Activated naive CD4-positive, alpha-beta T cell treated with anti-CD3 and anti-CD28 coated beads, Interleukin-2, amount 50 U/mL, for 24 hours (primary cell): ENCODE measurements around the gene PTGIR.

Experiments
- H3K27ac Mint-ChIP-seq: one replicate; pipeline ENCODE4 v1.8.0; 2021; ENCODE audit warnings: mild to moderate bottlenecking, mixed read lengths
- H3K27me3 Mint-ChIP-seq: one replicate; pipeline ENCODE4 v1.8.0; 2021; ENCODE audit warnings: mixed read lengths
- H3K36me3 Mint-ChIP-seq: one replicate; pipeline ENCODE4 v1.8.0; 2021; ENCODE audit warnings: mixed read lengths
- H3K4me1 Mint-ChIP-seq: one replicate; pipeline ENCODE4 v1.8.0; 2021; ENCODE audit warnings: mixed read lengths
- H3K4me3 Mint-ChIP-seq: one replicate; pipeline ENCODE4 v1.8.0; 2021; ENCODE audit warnings: mild to moderate bottlenecking, mixed read lengths
- H3K9me3 Mint-ChIP-seq: one replicate; pipeline ENCODE4 v1.8.0; 2021; ENCODE audit warnings: mixed read lengths

The PTGIR gene

GRCh38 chr19:46626446-46626845, 1.6 kb upstream of the PTGIR start:
- H3K4me3 Mint-ChIP-seq, result no peak overlapping the region
- no peak overlapping the region for H3K27ac Mint-ChIP-seq
- no peaks in the 10 kb centered on the region for H3K36me3 Mint-ChIP-seq
- H3K4me1 Mint-ChIP-seq, result peaks cover 37% of the 10 kb centered on the region
- no peaks in the 10 kb centered on the region for H3K27me3 Mint-ChIP-seq
- no peaks in the 10 kb centered on the region for H3K9me3 Mint-ChIP-seq

GRCh38 chr19:46625731-46626130, 842 bp upstream of the PTGIR start:
- no peak overlapping the region for H3K27ac Mint-ChIP-seq
- peaks cover 43% of the 10 kb centered on the region for H3K4me1 Mint-ChIP-seq
- H3K9me3 Mint-ChIP-seq, result no peaks in the 10 kb centered on the region
- no peak overlapping the region for H3K4me3 Mint-ChIP-seq
- no peaks in the 10 kb centered on the region for H3K27me3 Mint-ChIP-seq
- no peaks in the 10 kb centered on the region for H3K36me3 Mint-ChIP-seq

- Mint-ChIP-seq H3K36me3 (no peaks in the 10 kb centered on the region), H3K4me3 (peak overlapping the region; percentile 53), H3K9me3 (no peaks in the 10 kb centered on the region), H3K4me1 (peaks cover 57% of the 10 kb centered on the region), H3K27me3 (no peaks in the 10 kb centered on the region), H3K27ac (no peak overlapping the region)
Observed at GRCh38 chr19:46623915-46624502, 880 bp downstream of the PTGIR start.

GRCh38 chr19:46622118-46622446, 2.8 kb downstream of the PTGIR start:
- Mint-ChIP-seq H3K27me3 (no peaks in the 10 kb centered on the region), H3K9me3 (no peaks in the 10 kb centered on the region), H3K36me3 (no peaks in the 10 kb centered on the region), H3K27ac (peak overlapping the region; percentile 46), H3K4me3 (peak overlapping the region; percentile 3), H3K4me1 (peaks cover 59% of the 10 kb centered on the region)

GRCh38 chr19:46621191-46622117, 3.4 kb downstream of the PTGIR start:
- peak overlapping the region; percentile 36 for H3K4me3 Mint-ChIP-seq
- peak overlapping the region; percentile 88 for H3K27ac Mint-ChIP-seq
- peaks cover 66% of the 10 kb centered on the region for H3K4me1 Mint-ChIP-seq
- H3K27me3 Mint-ChIP-seq, result no peaks in the 10 kb centered on the region
- H3K9me3 Mint-ChIP-seq, result no peaks in the 10 kb centered on the region
- H3K36me3 Mint-ChIP-seq, result no peaks in the 10 kb centered on the region

- H3K27ac Mint-ChIP-seq, result no peak overlapping the region
- no peaks in the 10 kb centered on the region for H3K27me3 Mint-ChIP-seq
- H3K9me3 Mint-ChIP-seq, result no peaks in the 10 kb centered on the region
- no peak overlapping the region for H3K4me3 Mint-ChIP-seq
- peaks cover 73% of the 10 kb centered on the region for H3K4me1 Mint-ChIP-seq
- H3K36me3 Mint-ChIP-seq, result no peaks in the 10 kb centered on the region
Observed at GRCh38 chr19:46620716-46621115, 4.2 kb downstream of the PTGIR start.

- Mint-ChIP-seq H3K27ac (peak overlapping the region; percentile 88), H3K4me3 (no peak overlapping the region), H3K36me3 (no peaks in the 10 kb centered on the region), H3K9me3 (no peaks in the 10 kb centered on the region), H3K27me3 (no peaks in the 10 kb centered on the region), H3K4me1 (peaks cover 72% of the 10 kb centered on the region)
Observed at GRCh38 chr19:46620267-46620666, 4.6 kb downstream of the PTGIR start.

- H3K4me3 Mint-ChIP-seq, result peak overlapping the region; percentile 65
- H3K27me3 Mint-ChIP-seq, result no peaks in the 10 kb centered on the region
- H3K4me1 Mint-ChIP-seq, result peaks cover 68% of the 10 kb centered on the region
- no peaks in the 10 kb centered on the region for H3K36me3 Mint-ChIP-seq
- H3K27ac Mint-ChIP-seq, result peak overlapping the region; percentile 88
- no peaks in the 10 kb centered on the region for H3K9me3 Mint-ChIP-seq
Observed at GRCh38 chr19:46618670-46619231, 6.1 kb downstream of the PTGIR start.

- H3K36me3 Mint-ChIP-seq, result no peaks in the 10 kb centered on the region
- no peak overlapping the region for H3K4me3 Mint-ChIP-seq
- no peak overlapping the region for H3K27ac Mint-ChIP-seq
- H3K27me3 Mint-ChIP-seq, result no peaks in the 10 kb centered on the region
- no peaks in the 10 kb centered on the region for H3K9me3 Mint-ChIP-seq
- peaks cover 75% of the 10 kb centered on the region for H3K4me1 Mint-ChIP-seq
Observed at GRCh38 chr19:46617601-46618000, 7.3 kb downstream of the PTGIR start.

GRCh38 chr19:46616631-46617322, 8.1 kb downstream of the PTGIR start:
- peak overlapping the region; percentile 92 for H3K4me3 Mint-ChIP-seq
- H3K9me3 Mint-ChIP-seq, result no peaks in the 10 kb centered on the region
- no peaks in the 10 kb centered on the region for H3K27me3 Mint-ChIP-seq
- peak overlapping the region; percentile 98 for H3K27ac Mint-ChIP-seq
- peaks cover 75% of the 10 kb centered on the region for H3K4me1 Mint-ChIP-seq
- no peaks in the 10 kb centered on the region for H3K36me3 Mint-ChIP-seq

- H3K27me3 Mint-ChIP-seq, result no peaks in the 10 kb centered on the region
Observed at GRCh38 chr19:46615966-46616365, 8.9 kb downstream of the PTGIR start.

GRCh38 chr19:46614114-46614722, 10.7 kb downstream of the PTGIR start:
- peaks cover 77% of the 10 kb centered on the region for H3K4me1 Mint-ChIP-seq
- H3K4me3 Mint-ChIP-seq, result peak overlapping the region; percentile 71
- H3K27ac Mint-ChIP-seq, result peak overlapping the region; percentile 91
- no peaks in the 10 kb centered on the region for H3K27me3 Mint-ChIP-seq
- H3K9me3 Mint-ChIP-seq, result no peaks in the 10 kb centered on the region
- peaks cover 8% of the 10 kb centered on the region for H3K36me3 Mint-ChIP-seq

More at GRCh38 chr19:46615966-46616365, 8.9 kb downstream of the PTGIR start:
- H3K4me3 Mint-ChIP-seq, result peak overlapping the region; percentile 26
- no peaks in the 10 kb centered on the region for H3K36me3 Mint-ChIP-seq
- peaks cover 75% of the 10 kb centered on the region for H3K4me1 Mint-ChIP-seq
- peak overlapping the region; percentile 62 for H3K27ac Mint-ChIP-seq
- H3K9me3 Mint-ChIP-seq, result no peaks in the 10 kb centered on the region

- H3K4me1 Mint-ChIP-seq, result peaks cover 76% of the 10 kb centered on the region
- no peak overlapping the region for H3K27ac Mint-ChIP-seq
- peaks cover 12% of the 10 kb centered on the region for H3K36me3 Mint-ChIP-seq
- H3K4me3 Mint-ChIP-seq, result no peak overlapping the region
- H3K9me3 Mint-ChIP-seq, result no peaks in the 10 kb centered on the region
- H3K27me3 Mint-ChIP-seq, result no peaks in the 10 kb centered on the region
Observed at GRCh38 chr19:46613525-46613924, 11.4 kb downstream of the PTGIR start.

GRCh38 chr19:46611776-46612175, 13.1 kb downstream of the PTGIR start:
- peaks cover 71% of the 10 kb centered on the region for H3K4me1 Mint-ChIP-seq
- H3K4me3 Mint-ChIP-seq, result peak overlapping the region; percentile 66
- H3K27me3 Mint-ChIP-seq, result no peaks in the 10 kb centered on the region
- no peaks in the 10 kb centered on the region for H3K9me3 Mint-ChIP-seq
- peak overlapping the region; percentile 63 for H3K27ac Mint-ChIP-seq
- H3K36me3 Mint-ChIP-seq, result peaks cover 14% of the 10 kb centered on the region
